A549 (cell line): ENCODE measurements around the gene BICD2. TPM values are rescaled to one million over a fixed set of nuclear protein-coding genes. Genes with fewer than 3 reads are reported as not detected.

Source experiments
- ATAC-seq, 2 experiments: fragments of 200-7000 bp in 1 of 2; fragments of >200 bp in 1 of 2; cut with Nextera tagmentation in 1 of 2; cut with Tn5 transposase in 1 of 2; 3 replicates each; pipeline versions ENCODE4 v1.8.0 to v1.9.1; 2018 to 2020; ENCODE audit warnings: mild to moderate bottlenecking in 1 of 2, moderate library complexity in 1 of 2
- CTCF ChIA-PET: fragments of 300-600 bp; sonication (Branson Sonifier 250); formaldehyde crosslinking; extraction: SDS; loops from one replicate; lab custom pipeline; 2021; ENCODE audit warnings: antibody characterized with exemption, inconsistent platforms; lab: Yijun Ruan, JAX
- POLR2A ChIA-PET: fragments of 350-600 bp; formaldehyde crosslinking; extraction: SDS; loops from one replicate; lab custom pipeline; 2021; ENCODE audit warnings: antibody characterized with exemption, inconsistent platforms; lab: Yijun Ruan, JAX
- DNase-seq, 2 experiments: peaks; one replicate each; pipeline versions ENCODE4 v3.0.0 to v3.0.0-alpha.2; 2011 to 2016; ENCODE audit warnings: low read depth in 1 of 2, low spot score in 1 of 2
- FAIRE-seq: peaks from 2 replicates; lab custom pipeline; 2011; peaks lifted over from hg19 to GRCh38; lab: Jason Lieb, UNC
- H3K27ac ChIP-seq, 2 experiments: fragments of >200 bp; sonication (Bioruptor Twin); formaldehyde crosslinking; 3 replicates each; pipeline ENCODE4 v1.5.1; 2016 to 2017
- H3K4me1 ChIP-seq: fragments of >200 bp; sonication (Bioruptor Twin); formaldehyde crosslinking; 3 replicates; pipeline ENCODE4 v1.6.1; 2016
- H3K4me2 ChIP-seq: fragments of >200 bp; sonication (Bioruptor Twin); formaldehyde crosslinking; 3 replicates; pipeline ENCODE4 v1.6.1; 2016
- H3K4me3 ChIP-seq: fragments of >200 bp; sonication (Bioruptor Twin); formaldehyde crosslinking; 3 replicates; pipeline ENCODE4 v1.5.1; 2016
- H3K9me3 ChIP-seq: fragments of >200 bp; sonication (Bioruptor Twin); formaldehyde crosslinking; 3 replicates; pipeline ENCODE4 v1.6.1; 2016
- BHLHE40 ChIP-seq: IDR thresholded peaks from 2 replicates; pipeline ENCODE4 v1.6.1; 2012; ENCODE audit warnings: low read depth, low read length, inconsistent platforms
- CBX2 ChIP-seq: fragments of 200-600 bp; sonication (generic); IDR thresholded peaks from 2 replicates; pipeline ENCODE4 v1.6.1; 2016; ENCODE audit warnings: low read depth, mild to moderate bottlenecking, borderline replicate concordance
- CEBPB ChIP-seq, 2 experiments: fragments of >200 bp in 1 of 2; sonication (Bioruptor Twin) in 1 of 2; formaldehyde crosslinking in 1 of 2; IDR thresholded peaks; 2 replicates each; pipeline ENCODE4 v1.6.1; 2012 to 2016
- EP300 ChIP-seq, 2 experiments: fragments of >200 bp; sonication (Bioruptor Twin); formaldehyde crosslinking; IDR thresholded peaks; 2 replicates in 1 of 2; 3 replicates in 1 of 2; pipeline ENCODE4 v1.6.1; 2016 to 2017
- ESRRA ChIP-seq: fragments of 150-350 bp; IDR thresholded peaks from 2 replicates; pipeline ENCODE4 v1.6.1; 2014; ENCODE audit warnings: mild to moderate bottlenecking, low read length, borderline replicate concordance
- FOSB ChIP-seq: fragments of 250-450 bp; sonication (Bioruptor Pico); IDR thresholded peaks from 2 replicates; pipeline ENCODE4 v1.5.0; 2020; ENCODE audit warnings: mild to moderate bottlenecking, moderate library complexity
- FOSL2 ChIP-seq, 2 experiments: fragments of 450-650 bp in 1 of 2; fragments of >200 bp in 1 of 2; sonication (Bioruptor Twin) in 1 of 2; formaldehyde crosslinking; IDR thresholded peaks; 2 replicates each; pipeline versions ENCODE4 v1.5.0 to v1.6.1; 2016 to 2020; ENCODE audit warnings: mild to moderate bottlenecking in 1 of 2, moderate library complexity in 1 of 2
- GATA3 ChIP-seq: IDR thresholded peaks from 2 replicates; pipeline ENCODE4 v1.6.1; 2012; ENCODE audit warnings: borderline replicate concordance
- MAFK ChIP-seq: fragments of 450-650 bp; IDR thresholded peaks from 2 replicates; pipeline ENCODE4 v1.6.1; 2014; ENCODE audit not compliant: partially characterized antibody
- MYC ChIP-seq: IDR thresholded peaks from 2 replicates; pipeline ENCODE4 v1.6.1; 2012; ENCODE audit warnings: mild to moderate bottlenecking, inconsistent platforms, low read length, improper control_type of control experiment, borderline replicate concordance
- NFE2L2 ChIP-seq: fragments of 150-350 bp; conservative IDR thresholded peaks from 2 replicates; pipeline ENCODE4 v1.6.1; 2014; ENCODE audit warnings: low read length
- NR3C1 ChIP-seq: fragments of >200 bp; sonication (Bioruptor Twin); formaldehyde crosslinking; IDR thresholded peaks from 3 replicates; pipeline ENCODE4 v1.6.1; 2017
- RARB ChIP-seq: fragments of 250-450 bp; sonication (Bioruptor Pico); IDR thresholded peaks from 2 replicates; pipeline ENCODE4 v1.8.0; 2021; ENCODE audit warnings: mild to moderate bottlenecking, moderate library complexity
- RFX5 ChIP-seq: fragments of 450-650 bp; IDR thresholded peaks from 2 replicates; pipeline ENCODE4 v1.7.1; 2014; ENCODE audit warnings: antibody characterized with exemption, mild to moderate bottlenecking, moderate library complexity
- SREBF2 ChIP-seq: fragments of 450-650 bp; IDR thresholded peaks from 2 replicates; pipeline ENCODE4 v1.6.1; 2014; ENCODE audit warnings: mild to moderate bottlenecking, moderate library complexity
- TFCP2L1 ChIP-seq: fragments of 250-450 bp; sonication (Bioruptor Pico); IDR thresholded peaks from 2 replicates; pipeline ENCODE4 v1.5.0; 2021; ENCODE audit warnings: mild to moderate bottlenecking
- WGBS: methylation state at CpG from one replicate; pipeline ENCODE4 v1.1.6; 2017; ENCODE audit errors: missing lambda C conversion rate; 5-methylcytosine and 5-hydroxymethylcytosine counted together
- polyA plus RNA-seq, 4 experiments: library from polyadenylated mRNA; depleted of rRNA in 3 of 4; stranded (reverse); fragments of >200 nt; fragmentation: RNase III in 1 of 4; extraction: RNeasy Plus Mini Kit Qiagen cat#74134 plus additional on column Dnase treatment in 1 of 4; gene quantifications; 2 replicates in 3 of 4; 3 replicates in 1 of 4; pipeline ENCODE4 v1.2.3, GENCODE V29; 2011 to 2017
- TF ChIP-seq, protein P1 (sequence below): fragments of >200 bp; sonication (Bioruptor Twin); formaldehyde crosslinking; IDR thresholded peaks from 3 replicates; pipeline ENCODE4 v1.6.1; 2016
- TF ChIP-seq, protein P2 (sequence below): fragments of >200 bp; sonication (Bioruptor Twin); formaldehyde crosslinking; IDR thresholded peaks from 3 replicates; pipeline ENCODE4 v1.5.1; 2016
- TF ChIP-seq, protein P3 (sequence below): fragments of 200-600 bp; sonication (generic); IDR thresholded peaks from 2 replicates; pipeline ENCODE4 v1.6.1; 2016; ENCODE audit warnings: antibody characterized with exemption, mild to moderate bottlenecking, moderate library complexity

The BICD2 gene
- polyA plus RNA-seq, 2 of the 4 experiments (the other 2 are of a cell fraction): 10.2 to 26.1 TPM

DNA sequence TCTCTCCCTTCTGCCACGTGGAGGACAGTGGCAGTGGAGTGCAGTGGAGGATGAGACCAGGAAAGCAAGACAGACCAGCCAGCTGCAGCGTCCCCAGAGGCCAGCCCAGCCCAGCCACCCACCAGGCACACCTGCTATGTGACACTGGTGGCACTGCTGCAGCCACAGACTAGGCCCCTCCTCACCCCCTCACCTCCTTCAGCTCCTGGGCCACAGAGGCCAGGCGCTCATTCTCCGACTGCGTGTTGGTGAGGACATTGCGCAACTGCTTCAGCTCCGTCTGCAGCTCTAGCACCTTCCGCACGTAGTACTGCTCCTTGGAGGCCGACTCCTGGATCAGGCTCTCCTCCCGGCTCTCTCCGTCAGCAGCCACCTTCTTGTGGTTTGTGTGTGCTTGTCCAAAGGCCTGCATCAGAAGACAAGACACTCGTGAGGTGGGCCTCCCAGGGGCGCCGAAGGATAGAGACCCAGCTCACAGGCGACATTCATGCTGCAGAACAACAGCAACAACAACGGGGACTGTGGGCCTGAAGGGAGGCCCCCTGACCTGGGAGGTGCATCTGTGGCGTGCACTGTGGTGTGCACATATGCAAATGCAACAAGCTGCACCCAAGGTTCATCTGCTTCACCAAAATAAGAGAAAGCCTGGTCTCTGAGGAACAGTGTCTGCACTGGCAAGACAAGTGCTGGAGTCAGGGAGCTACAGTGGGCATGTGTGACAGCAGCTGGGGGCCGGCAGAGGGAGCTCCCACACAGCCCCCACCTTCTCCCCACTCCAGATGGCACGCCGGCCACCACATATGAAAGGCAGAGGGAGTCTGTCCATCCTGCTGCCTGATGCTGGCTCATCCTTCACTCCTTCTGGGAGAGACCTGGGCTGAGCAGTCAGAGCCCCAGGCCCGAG lies 35.5 kb downstream of the BICD2 start:
- no peak overlapping the region for H3K4me3 ChIP-seq
- H3K4me1 ChIP-seq: no peaks in the 10 kb centered on the region
- no peak for FAIRE-seq
- no peaks in the 10 kb centered on the region for H3K9me3 ChIP-seq
- DNase-seq: no peak
- POLR2A ChIA-PET: no interaction called here
- WGBS: 92% methylated on average over 22 of the region's 22 CpGs
- no peak overlapping the region for H3K4me2 ChIP-seq
- ATAC-seq: peak in 1 of 2 experiments; percentile 81; a peak in 4 of 6 replicates
- TF ChIP-seq FOSB (CRISPR knock-in tag) (no peak), CEBPB (IDR thresholded peaks at IDR 0.05) (peak; percentile 47 to 81; a peak in 3 of 4 replicates)
- CTCF ChIA-PET: interaction anchor here (0.6 to 11.8 kb wide), 7 partner anchors 12 to 135 kb away, joined by 3 to 81 read pairs (median 4); no protein-coding TSS in a partner anchor
- no peak overlapping the region for H3K27ac ChIP-seq

DNA sequence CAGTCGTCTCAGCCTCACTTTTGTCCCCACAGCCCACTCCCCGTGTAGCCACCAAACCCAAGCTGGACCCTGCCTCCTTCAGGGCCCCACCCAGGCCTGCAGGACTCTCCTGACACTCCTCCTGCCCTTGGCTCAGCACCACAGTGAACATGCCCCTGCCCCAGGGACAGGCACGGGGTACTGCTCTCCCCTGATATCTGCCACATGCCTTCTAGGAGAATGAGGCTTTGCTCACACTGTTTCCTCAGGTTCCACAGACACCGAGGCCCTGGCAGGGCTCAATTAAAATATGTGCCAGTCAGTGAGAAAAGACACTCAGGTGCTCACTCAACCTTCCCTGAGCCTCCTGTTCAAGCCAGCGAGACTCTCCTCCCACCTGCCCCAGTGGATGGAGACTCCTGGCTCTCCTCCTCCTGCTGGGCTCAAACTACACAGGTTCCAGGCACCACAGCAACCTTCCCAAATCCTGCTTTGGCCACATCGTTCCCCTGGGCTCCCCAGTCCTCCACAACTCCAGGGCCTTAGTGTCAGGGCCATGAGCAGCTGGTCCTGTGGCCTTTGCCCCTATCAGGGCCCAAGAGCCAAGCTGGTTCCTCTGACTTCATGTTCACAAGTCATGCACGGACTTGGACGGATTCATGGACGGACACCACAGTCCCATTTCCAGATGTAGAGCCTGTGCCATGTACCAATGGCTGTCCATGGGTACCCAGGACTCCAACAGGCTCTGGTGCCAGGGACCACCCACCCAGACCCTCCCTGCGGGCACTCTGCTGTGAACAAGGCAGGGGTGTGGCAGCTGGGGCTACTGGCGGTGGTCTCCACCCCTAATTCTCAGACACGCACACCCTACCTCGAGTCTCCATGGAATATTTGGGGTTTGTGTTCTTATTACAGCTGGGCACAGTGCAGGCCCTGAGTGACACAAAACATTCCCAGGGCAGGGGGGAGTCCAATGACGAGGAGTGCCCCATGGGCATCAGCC lies 36.6 kb downstream of the BICD2 start:
- POLR2A ChIA-PET: no interaction called here
- no peaks in the 10 kb centered on the region for H3K4me1 ChIP-seq
- CTCF ChIA-PET: interaction anchor here (0.7 to 11.8 kb wide), 4 partner anchors 11 to 136 kb away, joined by 3 to 81 read pairs (median 4); partner anchors contain the start of gene BICD2
- H3K4me3 ChIP-seq: no peak overlapping the region
- WGBS: 90% methylated on average over 12 of the region's 14 CpGs
- H3K27ac ChIP-seq: no peak overlapping the region
- no peak overlapping the region for H3K4me2 ChIP-seq
- FAIRE-seq (no peak), DNase-seq (no peak), ATAC-seq (no peak)
- no peak for TF ChIP-seq ESRRA
- TF ChIP-seq GATA3: no peak
- TF ChIP-seq NFE2L2: no peak
- TF ChIP-seq FOSL2 (IDR thresholded peaks at IDR 0.05): no peak
- TF ChIP-seq FOSL2 (CRISPR knock-in tag; IDR thresholded peaks at IDR 0.05): no peak
- no peak for TF ChIP-seq SREBF2
- TF ChIP-seq, protein P1, sequence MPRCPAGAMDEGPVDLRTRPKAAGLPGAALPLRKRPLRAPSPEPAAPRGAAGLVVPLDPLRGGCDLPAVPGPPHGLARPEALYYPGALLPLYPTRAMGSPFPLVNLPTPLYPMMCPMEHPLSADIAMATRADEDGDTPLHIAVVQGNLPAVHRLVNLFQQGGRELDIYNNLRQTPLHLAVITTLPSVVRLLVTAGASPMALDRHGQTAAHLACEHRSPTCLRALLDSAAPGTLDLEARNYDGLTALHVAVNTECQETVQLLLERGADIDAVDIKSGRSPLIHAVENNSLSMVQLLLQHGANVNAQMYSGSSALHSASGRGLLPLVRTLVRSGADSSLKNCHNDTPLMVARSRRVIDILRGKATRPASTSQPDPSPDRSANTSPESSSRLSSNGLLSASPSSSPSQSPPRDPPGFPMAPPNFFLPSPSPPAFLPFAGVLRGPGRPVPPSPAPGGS: no peak
- TF ChIP-seq BHLHE40: no peak
- TF ChIP-seq RARB: no peak
- TF ChIP-seq, protein P2, sequence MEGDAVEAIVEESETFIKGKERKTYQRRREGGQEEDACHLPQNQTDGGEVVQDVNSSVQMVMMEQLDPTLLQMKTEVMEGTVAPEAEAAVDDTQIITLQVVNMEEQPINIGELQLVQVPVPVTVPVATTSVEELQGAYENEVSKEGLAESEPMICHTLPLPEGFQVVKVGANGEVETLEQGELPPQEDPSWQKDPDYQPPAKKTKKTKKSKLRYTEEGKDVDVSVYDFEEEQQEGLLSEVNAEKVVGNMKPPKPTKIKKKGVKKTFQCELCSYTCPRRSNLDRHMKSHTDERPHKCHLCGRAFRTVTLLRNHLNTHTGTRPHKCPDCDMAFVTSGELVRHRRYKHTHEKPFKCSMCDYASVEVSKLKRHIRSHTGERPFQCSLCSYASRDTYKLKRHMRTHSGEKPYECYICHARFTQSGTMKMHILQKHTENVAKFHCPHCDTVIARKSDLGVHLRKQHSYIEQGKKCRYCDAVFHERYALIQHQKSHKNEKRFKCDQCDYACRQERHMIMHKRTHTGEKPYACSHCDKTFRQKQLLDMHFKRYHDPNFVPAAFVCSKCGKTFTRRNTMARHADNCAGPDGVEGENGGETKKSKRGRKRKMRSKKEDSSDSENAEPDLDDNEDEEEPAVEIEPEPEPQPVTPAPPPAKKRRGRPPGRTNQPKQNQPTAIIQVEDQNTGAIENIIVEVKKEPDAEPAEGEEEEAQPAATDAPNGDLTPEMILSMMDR: no peak
- TF ChIP-seq EP300 (IDR thresholded peaks at IDR 0.05): no peak
- TF ChIP-seq NR3C1: no peak
- TF ChIP-seq TFCP2L1 (CRISPR knock-in tag): no peak
- no peaks in the 10 kb centered on the region for H3K9me3 ChIP-seq

DNA sequence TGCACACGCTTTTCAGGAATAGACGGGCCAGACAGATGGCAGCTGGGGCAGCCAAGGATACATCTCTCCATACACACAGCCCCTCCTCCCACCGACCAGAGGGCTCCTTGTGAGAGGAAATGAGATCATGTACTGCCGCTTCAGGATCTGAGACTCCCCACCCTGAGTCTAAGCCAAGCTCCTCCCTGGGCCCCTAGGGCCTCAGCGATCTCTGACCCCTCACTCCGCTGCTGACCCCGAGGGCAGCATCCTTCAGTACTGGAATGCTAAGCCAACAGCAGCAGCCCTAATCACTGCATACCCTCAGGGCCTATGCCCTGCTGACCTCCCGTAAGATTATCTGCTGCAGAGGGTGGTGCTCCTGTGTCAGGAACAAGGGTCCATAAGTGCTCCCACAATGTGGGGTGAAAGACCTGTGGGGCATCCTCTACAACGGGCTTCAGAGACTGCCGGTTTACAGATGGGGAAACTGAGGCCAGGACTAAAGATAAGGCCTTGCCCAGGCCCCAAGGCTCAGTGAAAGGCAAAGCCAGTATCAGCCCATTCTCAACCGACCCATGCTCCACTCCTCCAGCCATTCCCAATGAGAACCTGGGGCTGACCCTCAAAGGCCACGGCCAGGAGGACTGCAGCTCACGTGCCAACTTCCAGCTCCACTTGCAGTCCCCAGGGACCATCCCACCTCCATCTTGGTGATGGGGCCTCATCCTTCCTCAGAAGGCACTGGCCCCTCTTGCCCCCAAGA lies 37.5 kb downstream of the BICD2 start:
- no peak overlapping the region for H3K4me2 ChIP-seq
- ChIA-PET CTCF (interaction anchor here (1.1 to 11.8 kb wide), 2 partner anchors 10 to 64 kb away, joined by 5 to 81 read pairs; no protein-coding TSS in a partner anchor), POLR2A (no interaction called here)
- DNase-seq (no peak), ATAC-seq (no peak), FAIRE-seq (no peak)
- no peak overlapping the region for H3K27ac ChIP-seq
- 91% methylated on average over 11 of the region's 13 CpGs for WGBS
- no peak overlapping the region for H3K4me3 ChIP-seq
- H3K4me1 ChIP-seq: no peaks in the 10 kb centered on the region
- no peaks in the 10 kb centered on the region for H3K9me3 ChIP-seq
- TF ChIP-seq, protein P2: no peak
- no peak for TF ChIP-seq RFX5
- TF ChIP-seq, protein P3, sequence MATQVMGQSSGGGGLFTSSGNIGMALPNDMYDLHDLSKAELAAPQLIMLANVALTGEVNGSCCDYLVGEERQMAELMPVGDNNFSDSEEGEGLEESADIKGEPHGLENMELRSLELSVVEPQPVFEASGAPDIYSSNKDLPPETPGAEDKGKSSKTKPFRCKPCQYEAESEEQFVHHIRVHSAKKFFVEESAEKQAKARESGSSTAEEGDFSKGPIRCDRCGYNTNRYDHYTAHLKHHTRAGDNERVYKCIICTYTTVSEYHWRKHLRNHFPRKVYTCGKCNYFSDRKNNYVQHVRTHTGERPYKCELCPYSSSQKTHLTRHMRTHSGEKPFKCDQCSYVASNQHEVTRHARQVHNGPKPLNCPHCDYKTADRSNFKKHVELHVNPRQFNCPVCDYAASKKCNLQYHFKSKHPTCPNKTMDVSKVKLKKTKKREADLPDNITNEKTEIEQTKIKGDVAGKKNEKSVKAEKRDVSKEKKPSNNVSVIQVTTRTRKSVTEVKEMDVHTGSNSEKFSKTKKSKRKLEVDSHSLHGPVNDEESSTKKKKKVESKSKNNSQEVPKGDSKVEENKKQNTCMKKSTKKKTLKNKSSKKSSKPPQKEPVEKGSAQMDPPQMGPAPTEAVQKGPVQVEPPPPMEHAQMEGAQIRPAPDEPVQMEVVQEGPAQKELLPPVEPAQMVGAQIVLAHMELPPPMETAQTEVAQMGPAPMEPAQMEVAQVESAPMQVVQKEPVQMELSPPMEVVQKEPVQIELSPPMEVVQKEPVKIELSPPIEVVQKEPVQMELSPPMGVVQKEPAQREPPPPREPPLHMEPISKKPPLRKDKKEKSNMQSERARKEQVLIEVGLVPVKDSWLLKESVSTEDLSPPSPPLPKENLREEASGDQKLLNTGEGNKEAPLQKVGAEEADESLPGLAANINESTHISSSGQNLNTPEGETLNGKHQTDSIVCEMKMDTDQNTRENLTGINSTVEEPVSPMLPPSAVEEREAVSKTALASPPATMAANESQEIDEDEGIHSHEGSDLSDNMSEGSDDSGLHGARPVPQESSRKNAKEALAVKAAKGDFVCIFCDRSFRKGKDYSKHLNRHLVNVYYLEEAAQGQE: no peak
- no peak for TF ChIP-seq CBX2
- no peak for TF ChIP-seq NFE2L2
- TF ChIP-seq FOSL2 (IDR thresholded peaks at IDR 0.05): no peak
- TF ChIP-seq FOSL2 (CRISPR knock-in tag; IDR thresholded peaks at IDR 0.05): no peak
- no peak for TF ChIP-seq MAFK
- no peak for TF ChIP-seq MYC
